Urothelium cell line (cell line): Measurements from ENCODE around the gene PRM1.

ENCODE experiments used
- DNase-seq: peaks from one replicate; pipeline ENCODE4 v3.0.0; 2011; ENCODE audit warnings: low spot score, mixed read lengths
- FAIRE-seq: peaks from 2 replicates; lab custom pipeline; 2011; peaks lifted over from hg19 to GRCh38; lab: Jason Lieb, UNC

Gene PRM1, protein sequence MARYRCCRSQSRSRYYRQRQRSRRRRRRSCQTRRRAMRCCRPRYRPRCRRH

GRCh38 chr16:11280616-11281522 is at the start of gene PRM1:
Gene PRM1, minus strand, starts transcription at chr16:11281330. Its CDS starts 92 bp downstream, at chr16:11281238.
- FAIRE-seq, result no peak
- no peak for DNase-seq

DNA sequence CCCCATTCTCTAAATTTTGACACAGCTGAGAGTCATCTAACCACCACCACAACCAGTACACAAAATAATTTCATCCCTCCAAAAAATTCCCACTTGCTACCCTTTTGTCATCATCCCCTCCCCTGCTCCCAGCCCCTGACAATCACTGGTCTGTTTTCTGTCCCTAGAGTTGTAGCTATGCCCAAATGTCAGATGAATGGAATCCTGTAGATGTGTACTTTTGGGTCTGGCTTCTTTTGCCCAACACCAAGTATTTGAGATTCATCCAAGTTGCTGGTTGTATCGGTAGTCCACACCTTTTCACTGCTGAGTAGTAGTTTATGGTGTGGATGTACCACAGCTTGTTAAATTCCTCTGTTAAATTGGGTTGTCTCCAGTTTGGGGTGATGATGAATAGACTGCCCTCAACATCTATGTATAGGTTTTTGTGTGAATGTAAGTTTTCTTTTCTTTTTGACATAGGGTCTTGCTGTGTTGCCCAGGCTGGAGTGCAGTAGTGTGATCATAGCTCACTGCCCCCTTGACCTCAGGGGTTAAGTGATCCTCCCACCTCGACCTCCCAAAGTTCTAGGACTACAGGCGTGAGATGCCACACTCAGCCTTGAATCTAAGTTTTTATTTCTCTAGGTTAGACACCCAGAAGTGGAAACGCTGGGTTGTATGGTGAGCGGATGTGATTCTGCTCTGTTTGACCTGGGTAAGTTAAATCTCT is 49.6 kb upstream of the PRM1 start:
- FAIRE-seq (no peak), DNase-seq (peak; percentile 65)

- DNase-seq (no peak), FAIRE-seq (no peak)
Measured at GRCh38 chr16:11329891-11330290, 48.8 kb upstream of the PRM1 start.

DNA sequence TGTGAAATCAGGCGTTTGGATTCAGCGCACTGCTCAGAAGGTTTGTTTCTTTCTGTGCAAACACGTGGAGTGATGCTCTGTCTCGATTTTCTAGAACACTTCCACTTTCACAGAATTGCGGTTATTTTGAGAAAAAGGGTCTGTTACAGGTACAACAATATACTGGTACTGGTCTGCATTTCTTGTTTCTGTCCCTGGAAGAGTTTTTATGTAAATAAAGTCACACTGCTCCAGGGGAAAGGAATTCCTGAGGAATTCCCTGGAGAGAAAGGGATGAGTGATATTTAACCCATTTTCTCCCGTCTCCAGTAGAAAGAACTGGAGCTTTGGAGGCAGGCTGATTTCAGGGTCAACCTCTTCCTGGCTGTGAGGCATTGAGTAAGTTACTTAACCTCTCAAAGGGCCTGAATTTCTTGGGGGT is 48.0 kb upstream of the PRM1 start:
- FAIRE-seq, result no peak
- peak; percentile 55 for DNase-seq

GRCh38 chr16:11328172-11329070 is 47.3 kb upstream of the PRM1 start:
- DNase-seq, result peak; percentile 87

GRCh38 chr16:11327277-11328171 is 46.4 kb upstream of the PRM1 start:
- DNase-seq (no peak), FAIRE-seq (no peak)

More at GRCh38 chr16:11328172-11329070, 47.3 kb upstream of the PRM1 start:
- FAIRE-seq, result no peak

- FAIRE-seq (no peak), DNase-seq (no peak)
Measured at GRCh38 chr16:11326737-11327276, 45.7 kb upstream of the PRM1 start.

- no peak for FAIRE-seq
- no peak for DNase-seq
Measured at GRCh38 chr16:11326084-11326736, 45.1 kb upstream of the PRM1 start.

- no peak for FAIRE-seq
- no peak for DNase-seq
Measured at GRCh38 chr16:11325404-11326083, 44.4 kb upstream of the PRM1 start.

GRCh38 chr16:11323551-11324336 is 42.6 kb upstream of the PRM1 start:
- DNase-seq, result no peak
- FAIRE-seq, result no peak

- DNase-seq, result no peak
- FAIRE-seq, result no peak
Measured at GRCh38 chr16:11322823-11323222, 41.7 kb upstream of the PRM1 start.

DNA sequence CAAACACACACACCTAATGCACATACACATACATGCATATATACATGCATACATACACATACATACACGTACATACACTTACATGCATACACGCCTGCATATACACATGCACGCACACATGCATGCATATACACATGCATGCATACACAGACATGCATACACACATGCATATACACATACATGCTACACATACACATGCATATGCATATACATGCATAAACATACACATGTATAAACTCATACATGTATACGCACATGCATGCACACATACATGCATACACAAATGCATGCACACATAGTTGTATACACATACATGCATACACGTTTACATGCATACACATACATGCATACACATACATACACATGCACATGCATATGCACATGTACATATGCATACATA is 40.5 kb upstream of the PRM1 start:
- no peak for DNase-seq
- FAIRE-seq, result peak; percentile 97

- FAIRE-seq, result no peak
- DNase-seq, result no peak
Measured at GRCh38 chr16:11320170-11320569, 39.0 kb upstream of the PRM1 start.

DNA sequence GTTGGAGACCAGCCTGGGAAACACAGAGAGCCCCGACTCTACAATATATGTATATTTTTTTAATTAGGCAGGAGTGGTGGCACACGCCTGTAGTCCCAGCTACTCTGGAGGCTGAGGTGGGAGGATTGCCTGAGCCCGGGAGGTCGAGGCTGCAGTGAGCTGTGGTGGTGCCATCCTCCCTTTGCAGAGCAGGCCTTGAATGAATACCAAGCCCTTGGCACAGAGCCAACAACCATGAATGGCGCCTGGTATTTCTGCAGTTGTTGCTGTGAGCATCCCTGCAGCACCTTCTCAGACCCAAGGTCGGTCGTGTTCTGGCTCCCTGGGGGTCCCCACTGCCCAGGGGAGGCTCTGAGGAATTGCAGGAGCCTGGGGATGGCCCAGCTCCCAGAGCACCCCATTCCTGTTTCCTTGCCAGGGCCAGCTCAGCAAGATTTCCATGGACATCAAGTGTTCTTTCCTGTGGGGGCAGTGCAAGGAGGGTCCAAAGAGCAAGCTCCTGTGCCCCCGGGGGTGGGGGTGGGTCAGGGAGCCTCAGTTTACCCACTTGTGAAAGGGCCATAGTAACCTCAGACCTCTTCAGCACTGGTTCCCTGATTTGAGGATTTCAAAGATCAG is 38.5 kb upstream of the PRM1 start:
- peak; percentile 50 for DNase-seq

GRCh38 chr16:11318817-11319216 is 37.7 kb upstream of the PRM1 start:
- DNase-seq, result no peak
- FAIRE-seq, result no peak

More for the DNA sequence above, 38.5 kb upstream of the PRM1 start:
- no peak for FAIRE-seq

DNA sequence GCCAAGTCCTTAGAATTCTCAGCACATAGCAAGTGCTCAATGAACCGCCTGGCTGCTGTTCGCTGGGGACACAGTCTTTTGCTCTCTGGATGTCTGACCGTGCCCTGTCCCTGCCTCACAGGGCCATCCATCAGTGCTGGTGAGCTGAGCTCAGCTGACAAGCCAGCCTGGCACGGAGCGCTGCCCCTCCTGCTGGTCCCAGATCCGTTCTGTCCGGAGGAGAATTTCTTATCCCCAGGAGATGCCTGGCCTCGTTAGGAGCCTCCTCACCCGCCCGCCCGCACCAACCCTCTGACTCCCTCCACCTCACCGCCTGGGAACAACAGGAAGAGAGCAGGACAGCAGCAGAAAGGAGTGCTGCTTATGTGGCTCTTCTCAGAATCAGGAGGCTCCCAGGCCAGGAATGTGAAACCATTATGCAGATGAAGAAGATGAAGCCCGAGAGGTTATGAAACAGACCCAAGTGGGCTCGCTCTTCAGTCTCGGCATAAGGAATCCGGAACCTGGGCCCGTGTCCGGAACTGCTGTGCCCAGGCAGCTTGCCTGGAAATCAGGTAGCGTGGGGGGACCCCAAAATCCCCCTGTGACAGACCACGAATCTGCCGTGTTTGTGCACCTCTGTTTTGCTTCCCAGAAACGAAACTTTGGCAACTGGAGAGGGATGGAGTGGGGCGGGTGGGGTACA is 35.3 kb upstream of the PRM1 start:
- no peak for FAIRE-seq
- DNase-seq, result peak; percentile 61

GRCh38 chr16:11315510-11315909 is 34.4 kb upstream of the PRM1 start:
- peak; percentile 89 for FAIRE-seq

More at GRCh38 chr16:11315510-11315909, 34.4 kb upstream of the PRM1 start:
- DNase-seq, result peak; percentile 91
